ENCODE data around the gene SDR42E2. TPM values are rescaled to one million over a fixed set of nuclear protein-coding genes. Genes with fewer than 3 reads are reported as not detected.

The SDR42E2 gene
- total and polyA plus RNA-seq, 2 of the 4 experiments (the other 2 are of a cell fraction): not detected

DNA sequence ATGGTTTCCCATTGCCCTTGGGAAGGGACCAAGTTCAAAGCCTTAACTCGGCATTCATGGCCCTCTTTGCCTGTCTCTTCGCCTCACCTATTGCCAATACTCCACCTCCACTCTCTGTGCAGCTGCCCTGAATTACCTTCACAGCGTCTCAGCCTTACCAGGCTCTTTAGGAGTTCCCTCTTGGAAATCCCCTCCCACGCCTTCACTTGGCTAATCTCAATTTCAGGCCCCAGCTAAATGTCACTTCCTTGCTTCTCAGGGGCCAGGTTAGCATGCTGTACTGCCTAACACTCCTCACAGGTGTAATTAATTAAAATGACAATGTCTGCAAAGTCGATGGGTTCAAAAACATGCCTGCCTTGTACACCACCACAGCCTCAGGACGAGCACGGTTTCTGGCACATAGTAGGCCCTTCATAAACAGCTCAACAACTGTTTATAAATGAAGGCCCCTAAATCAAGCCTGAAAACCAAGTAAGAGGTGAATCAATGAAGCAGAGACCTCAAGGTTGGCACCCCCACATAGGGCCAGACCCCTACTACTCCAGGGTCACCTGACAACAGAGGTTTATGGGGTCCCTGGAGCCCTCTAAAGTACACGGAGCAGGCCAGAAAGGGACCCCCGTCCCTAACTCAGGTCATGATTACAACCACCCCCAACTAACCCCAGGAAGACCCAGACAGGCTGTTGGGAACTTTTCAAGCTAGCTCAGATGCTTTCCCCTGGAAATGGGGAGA, 32.6 kb downstream of the SDR42E2 start:
- no peak overlapping the region for H3K14ac ChIP-seq (replicated peaks; ENCODE audit: low read depth, low read length)
- H2BK120ac ChIP-seq (ENCODE audit: low read depth, low read length): no peak overlapping the region
- H2BK15ac ChIP-seq (ENCODE audit: low read depth, low read length): no peak overlapping the region
- H2AK9ac ChIP-seq (replicated peaks; ENCODE audit: low read depth, low read length, poor library complexity): peak overlapping the region; percentile 20
- ATAC-seq (ENCODE audit: low read depth): no peak
- POLR2A ChIA-PET (ENCODE audit: unreplicated experiment): no interaction called here
- H3K18ac ChIP-seq (ENCODE audit: low read depth, low read length): no peak overlapping the region
- H3K9me1 ChIP-seq (ENCODE audit: insufficient read depth, low read length): peaks cover 14% of the 10 kb centered on the region
- in situ Hi-C loops (cut with MboI; ENCODE audit: low sequenced_read_pairs) (no loop called here), dilution Hi-C loops (cut with HindIII; ENCODE audit: low sequenced_read_pairs, unreplicated experiment) (no loop called here), intact Hi-C loops (cut with micrococcal nuclease) (no loop called here)
- CTCF ChIA-PET: no interaction called here
- H3K56ac ChIP-seq (ENCODE audit: extremely low read depth, insufficient read depth, low read length): no peak overlapping the region
- H2AFZ ChIP-seq (replicated peaks; ENCODE audit: low read length, poor library complexity): no peak overlapping the region
- H2BK5ac ChIP-seq (ENCODE audit: low read depth, low read length, poor library complexity, severe bottlenecking): no peak overlapping the region
- H3K4ac ChIP-seq (ENCODE audit: low read depth, low read length): no peak overlapping the region
- H3K27me3 ChIP-seq (ENCODE audit: control insufficient read depth, insufficient read depth, low read length): no peaks in the 10 kb centered on the region
- H4K5ac ChIP-seq (ENCODE audit: low read depth, low read length): no peak overlapping the region
- BruUV-seq (replicated peaks): no TSS peak
- peaks cover 0 to 3% of the 10 kb centered on the region in 2 experiments; a peak in 1 of 4 replicates for H3K79me1 ChIP-seq (ENCODE audit: low read depth in 1 of 2, low read length in 2 of 2)
- H3K4me3 ChIP-seq (ENCODE audit: insufficient read depth, low read depth, low read length): no peak overlapping the region
- H3K4me2 ChIP-seq (ENCODE audit: low read depth, low read length): no peak overlapping the region
- peaks cover 4% of the 10 kb centered on the region for H3K4me1 ChIP-seq (ENCODE audit: control insufficient read depth, insufficient read depth, low read length)
- no peak overlapping the region for H4K91ac ChIP-seq (ENCODE audit: insufficient read depth, low read depth, low read length)
- H3K23ac ChIP-seq (ENCODE audit: low read depth, low read length): no peak overlapping the region
- no peak overlapping the region for H3K27ac ChIP-seq (ENCODE audit: insufficient read depth, low read length)
- no CpG with 5 or more reads among the region's 9 CpGs for WGBS, 2 experiments (ENCODE audit: extremely low coverage in 2 of 2, insufficient read length in 1 of 2)
- TF ChIP-seq NFE2L2 (IDR thresholded peaks at IDR 0.05; ENCODE audit: low read depth, low read length): no peak
- no peak overlapping the region for H4K8ac ChIP-seq (ENCODE audit: low read depth in 2 of 2, low read length in 2 of 2)
- H3K9me3 ChIP-seq (ENCODE audit: control insufficient read depth, insufficient read depth, low read length): no peaks in the 10 kb centered on the region
- H3K36me3 ChIP-seq (ENCODE audit: control insufficient read depth, insufficient read depth, low read length): no peaks in the 10 kb centered on the region
- H3K9ac ChIP-seq (ENCODE audit: low read depth, low read length): no peak overlapping the region
- no peak overlapping the region for H2AK5ac ChIP-seq (ENCODE audit: low read depth, low read length)
- no peak overlapping the region for H2BK20ac ChIP-seq (ENCODE audit: low read depth, low read length)
- no peaks in the 10 kb centered on the region for H4K20me1 ChIP-seq (ENCODE audit: insufficient read depth, low read length)
- DNase-seq: no peak

Measured in IMR-90 (cell line).